NCI-H2081 treated with DMSO at 0.1 percent for 48 hours (cell line): ENCODE measurements around the gene STXBP4.

ENCODE experiments used
- DNase-seq: peaks from one replicate; lab custom pipeline; 2025; lab: John Stamatoyannopoulos, UW

Gene STXBP4

DNA sequence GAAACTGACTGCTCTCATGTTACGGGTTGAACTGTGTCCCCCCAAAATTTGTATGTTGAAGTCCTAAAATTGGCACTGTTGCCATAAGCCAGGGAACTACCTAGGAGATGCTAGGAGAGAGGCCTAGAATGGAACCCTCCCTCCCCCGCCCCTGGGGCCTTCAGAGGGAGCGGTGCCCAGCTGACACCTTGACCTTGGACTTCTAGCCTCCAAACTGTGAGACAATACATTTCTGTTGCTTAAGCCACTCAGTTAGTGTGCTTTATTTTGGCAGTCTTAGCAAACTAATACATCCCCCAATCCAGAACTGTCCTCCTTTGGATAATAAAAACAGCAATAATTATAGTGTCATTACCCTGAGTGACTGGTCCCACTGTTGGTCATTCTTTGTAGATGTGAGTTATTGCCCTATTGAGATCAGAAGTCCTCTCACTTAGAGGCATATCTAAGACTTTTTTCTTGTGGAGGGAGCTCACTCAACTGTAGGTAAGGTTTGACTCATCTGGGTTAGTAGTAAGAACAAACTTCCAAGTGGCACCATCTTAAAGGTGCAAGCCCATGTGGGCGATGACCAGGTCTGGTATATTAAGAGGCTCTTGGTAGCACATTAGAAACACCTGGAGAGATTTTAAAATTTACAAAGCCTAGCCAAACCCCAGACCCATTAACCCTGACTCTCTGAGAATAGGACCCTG, 203.2 kb downstream of the STXBP4 start:
- DNase-seq: no peak

- no peak for DNase-seq
Observed at GRCh38 chr17:55172612-55173011, 204.0 kb downstream of the STXBP4 start.

DNA sequence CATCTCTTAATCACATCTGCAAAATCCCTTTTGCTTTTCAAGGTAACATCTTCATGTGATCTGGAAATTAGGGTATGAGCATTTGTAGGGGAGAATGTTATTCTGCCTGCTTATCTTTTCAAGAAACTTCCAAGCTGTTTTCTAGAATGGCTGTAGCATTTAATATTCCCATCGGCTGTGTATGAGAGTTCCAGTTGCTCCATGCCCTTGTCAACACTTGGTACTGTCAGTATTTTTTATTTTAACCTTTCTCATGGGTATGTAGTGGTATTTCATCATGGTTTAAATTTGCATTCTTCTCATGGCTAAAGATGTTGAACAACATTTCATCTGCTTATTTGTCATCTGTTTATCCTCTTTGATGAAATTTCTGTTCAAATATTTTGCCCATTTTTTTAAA, 205.6 kb downstream of the STXBP4 start:
- DNase-seq: no peak

- DNase-seq: no peak
Observed at GRCh38 chr17:55175788-55176427, 207.3 kb downstream of the STXBP4 start.

- DNase-seq: no peak
Observed at GRCh38 chr17:55177159-55177854, 208.7 kb downstream of the STXBP4 start.

- DNase-seq: no peak
Observed at GRCh38 chr17:55177855-55178217, 209.3 kb downstream of the STXBP4 start.

- DNase-seq: no peak
Observed at GRCh38 chr17:55186937-55187770, 218.6 kb downstream of the STXBP4 start.

- no peak for DNase-seq
Observed at GRCh38 chr17:55190748-55191147, 222.2 kb downstream of the STXBP4 start.

DNA sequence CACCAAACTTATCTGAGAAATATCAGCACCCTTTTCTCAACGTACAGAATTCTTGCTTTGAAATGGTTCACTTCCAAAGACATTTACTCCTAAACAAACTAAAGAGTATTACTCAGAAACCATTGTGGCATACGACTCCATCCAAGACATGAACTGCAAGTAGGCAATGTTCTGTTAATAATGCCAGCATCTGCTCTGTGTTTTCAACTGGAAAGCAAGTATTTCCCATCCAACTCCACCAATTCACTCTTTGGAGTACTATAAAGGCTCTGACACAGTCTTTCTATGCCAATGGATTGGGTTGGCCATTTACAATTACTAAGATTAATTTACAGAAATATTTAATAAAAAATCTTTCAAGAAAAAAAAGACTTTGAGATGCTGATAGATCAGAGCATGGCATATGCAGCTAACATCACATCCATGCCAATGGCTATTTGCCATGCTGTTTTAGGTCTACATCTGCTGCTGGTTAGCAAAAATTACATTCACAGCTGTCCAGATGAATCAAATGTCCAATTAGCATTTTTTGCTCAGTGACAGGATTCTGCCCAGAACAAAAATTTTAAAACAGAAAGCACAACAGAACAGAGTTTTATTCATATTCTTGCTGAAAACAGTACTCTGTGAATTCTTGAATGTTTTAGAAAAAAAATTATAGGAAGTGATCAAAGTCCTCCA, 230.3 kb downstream of the STXBP4 start:
- no peak for DNase-seq

DNA sequence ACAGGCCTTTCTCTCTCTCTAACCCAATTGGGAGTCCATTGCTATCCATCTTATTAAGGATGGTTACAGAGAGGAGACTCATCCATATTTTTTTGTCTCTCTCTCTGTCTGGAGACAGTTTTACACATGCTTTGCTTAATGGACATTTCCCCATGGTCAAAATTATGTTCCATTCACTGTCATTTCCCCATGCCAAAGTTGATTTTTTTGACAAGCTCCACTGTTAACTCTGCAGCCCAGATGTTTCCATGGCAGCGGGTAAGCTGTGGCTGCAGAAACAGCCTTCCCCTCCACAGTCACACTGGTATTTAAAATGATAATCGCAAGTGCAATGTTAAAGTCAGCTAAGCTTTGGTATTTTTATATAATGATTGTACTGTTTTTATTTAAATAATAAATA, 232.3 kb downstream of the STXBP4 start:
- DNase-seq: no peak

DNA sequence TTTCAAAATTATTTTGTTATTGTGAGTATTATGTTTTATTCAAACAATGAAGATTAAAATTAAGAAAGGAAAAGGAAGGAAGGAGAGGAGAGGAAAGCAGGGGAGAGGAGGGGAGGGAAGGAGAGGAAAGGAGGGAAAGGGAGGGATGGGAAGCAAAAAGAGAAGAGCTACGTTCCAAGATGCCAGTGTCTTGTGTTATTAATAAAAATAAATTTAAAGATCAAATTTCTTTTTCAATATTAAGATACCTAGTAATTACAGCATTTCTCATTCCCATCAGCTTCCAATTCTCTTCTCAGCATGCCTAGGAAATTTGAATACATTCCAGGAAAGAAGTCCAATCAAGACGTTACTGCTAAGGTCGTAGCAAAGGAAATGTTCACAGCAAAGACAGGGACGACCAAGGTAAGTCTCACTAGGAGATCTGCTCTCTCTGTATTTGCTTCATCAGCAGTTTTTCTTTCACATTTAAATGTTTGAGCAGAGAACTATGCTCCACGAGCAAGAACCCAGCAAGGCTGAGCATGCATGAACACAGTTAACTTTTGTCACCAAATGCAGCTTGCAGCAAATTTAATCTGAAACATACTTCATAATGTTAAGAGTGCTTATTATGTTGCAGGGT, 232.9 kb downstream of the STXBP4 start:
- DNase-seq: no peak

DNA sequence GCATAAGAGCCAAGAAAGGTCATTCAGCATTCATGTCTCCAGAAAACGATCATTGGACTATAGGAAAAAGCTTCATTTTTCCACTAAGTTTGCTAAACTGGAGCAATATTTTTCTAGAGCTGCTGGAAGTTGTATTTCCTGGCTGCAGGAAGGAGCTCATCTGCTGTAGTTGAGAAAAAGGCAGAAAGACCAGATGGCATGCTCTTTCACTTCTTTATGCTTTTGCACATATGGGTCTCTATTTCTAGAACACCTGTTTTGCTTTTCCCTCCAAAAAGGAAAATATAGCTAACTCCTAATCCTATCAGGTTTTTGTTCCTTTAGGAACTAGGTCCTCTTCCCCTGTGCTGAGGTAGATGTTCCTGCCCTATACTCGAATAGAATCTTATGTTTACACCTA, 234.3 kb downstream of the STXBP4 start:
- DNase-seq: no peak

- DNase-seq: no peak
Observed at GRCh38 chr17:55208078-55208812, 239.7 kb downstream of the STXBP4 start.

DNA sequence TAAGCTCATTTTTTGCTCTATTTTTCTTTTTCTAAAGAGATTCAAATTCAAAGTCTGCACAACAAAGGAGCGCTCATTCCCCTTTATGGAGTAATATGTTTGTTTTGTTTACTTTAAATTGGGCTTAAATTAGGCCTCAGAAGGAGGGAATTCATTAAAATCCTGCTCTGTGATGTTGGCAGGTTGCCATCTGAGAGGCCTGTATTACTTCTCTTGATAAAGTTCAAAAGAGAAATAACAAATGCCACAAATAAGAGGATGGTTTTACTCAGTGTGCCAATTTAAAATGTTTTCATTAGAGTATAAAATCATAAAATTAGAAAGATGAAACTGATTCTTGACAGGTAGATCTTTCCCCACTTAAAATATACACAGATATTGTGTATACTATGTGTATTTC, 241.7 kb downstream of the STXBP4 start:
- no peak for DNase-seq

DNA sequence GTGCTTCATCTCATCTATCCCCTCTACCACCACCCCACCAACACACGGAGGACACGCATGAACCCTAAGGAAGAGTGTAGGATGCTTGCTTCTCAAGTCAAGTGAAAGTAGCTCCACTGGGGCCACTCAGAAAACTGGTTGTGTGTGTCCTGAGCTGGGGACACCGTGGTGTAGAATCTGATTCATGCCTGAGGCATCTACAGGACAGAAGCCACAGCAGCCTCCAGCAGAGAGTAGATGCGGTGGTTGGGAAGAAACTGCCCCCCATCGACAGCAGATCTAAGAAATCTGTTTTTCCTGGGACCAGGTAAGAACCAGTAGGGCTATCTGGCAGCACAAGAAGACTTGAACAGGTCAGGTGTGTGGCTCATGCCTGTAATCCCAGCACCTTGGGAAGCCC, 244.3 kb downstream of the STXBP4 start:
- no peak for DNase-seq

- DNase-seq: no peak
Observed at GRCh38 chr17:55215711-55216110, 247.1 kb downstream of the STXBP4 start.

DNA sequence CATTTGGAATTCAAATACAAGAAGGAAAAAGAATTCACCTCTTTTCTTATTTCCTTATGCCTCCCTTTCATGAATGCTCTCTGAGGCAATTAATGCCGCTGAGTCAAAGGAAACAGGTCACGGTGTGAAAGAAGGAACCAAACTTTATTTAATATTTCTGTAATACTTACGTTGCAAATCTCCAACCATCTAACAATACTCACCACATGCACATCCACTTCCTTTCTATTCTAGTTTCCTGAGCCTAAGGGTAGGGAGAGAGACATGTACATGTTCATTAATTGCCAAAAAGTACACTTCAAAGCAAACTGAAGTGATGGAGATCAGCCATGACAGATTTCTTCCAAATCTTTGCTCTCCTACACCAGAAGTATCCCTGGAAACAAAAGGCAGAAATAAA, 248.3 kb downstream of the STXBP4 start:
- DNase-seq: no peak

DNA sequence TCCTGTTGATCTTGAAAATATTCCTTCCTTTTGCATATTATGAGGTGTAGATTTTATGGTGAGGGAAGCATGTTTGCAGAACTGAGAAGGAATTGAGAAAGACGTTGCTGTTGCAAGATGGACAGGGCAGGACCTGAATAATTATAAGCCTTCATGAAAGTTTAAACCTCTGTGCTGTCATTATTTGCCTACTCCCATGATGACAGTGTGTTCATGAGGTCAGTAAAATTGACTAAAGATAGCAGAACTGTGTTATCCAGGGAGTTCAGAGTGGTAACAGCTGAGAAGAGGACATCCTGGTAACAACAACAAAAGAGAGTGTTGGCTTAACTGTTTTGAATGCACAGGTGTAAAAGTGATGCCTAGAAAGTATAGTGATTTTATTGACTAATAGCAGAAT, 250.9 kb downstream of the STXBP4 start:
- DNase-seq: no peak

GRCh38 chr17:55219934-55220333, 251.4 kb downstream of the STXBP4 start:
- no peak for DNase-seq
